Left forelimb (tissue), 1 donor: ENCODE measurements around the gene KCNJ4.
"Not testable (repeated sequence)": the region's sequence is repeated elsewhere in the genome, so short reads cannot be mapped to it uniquely, and the experiment has no call there.

ENCODE experiments used
- DNase-seq: peaks from one replicate; pipeline ENCODE4 v3.0.0-alpha.2; 2018; ENCODE audit warnings: low spot score

Gene KCNJ4

DNA sequence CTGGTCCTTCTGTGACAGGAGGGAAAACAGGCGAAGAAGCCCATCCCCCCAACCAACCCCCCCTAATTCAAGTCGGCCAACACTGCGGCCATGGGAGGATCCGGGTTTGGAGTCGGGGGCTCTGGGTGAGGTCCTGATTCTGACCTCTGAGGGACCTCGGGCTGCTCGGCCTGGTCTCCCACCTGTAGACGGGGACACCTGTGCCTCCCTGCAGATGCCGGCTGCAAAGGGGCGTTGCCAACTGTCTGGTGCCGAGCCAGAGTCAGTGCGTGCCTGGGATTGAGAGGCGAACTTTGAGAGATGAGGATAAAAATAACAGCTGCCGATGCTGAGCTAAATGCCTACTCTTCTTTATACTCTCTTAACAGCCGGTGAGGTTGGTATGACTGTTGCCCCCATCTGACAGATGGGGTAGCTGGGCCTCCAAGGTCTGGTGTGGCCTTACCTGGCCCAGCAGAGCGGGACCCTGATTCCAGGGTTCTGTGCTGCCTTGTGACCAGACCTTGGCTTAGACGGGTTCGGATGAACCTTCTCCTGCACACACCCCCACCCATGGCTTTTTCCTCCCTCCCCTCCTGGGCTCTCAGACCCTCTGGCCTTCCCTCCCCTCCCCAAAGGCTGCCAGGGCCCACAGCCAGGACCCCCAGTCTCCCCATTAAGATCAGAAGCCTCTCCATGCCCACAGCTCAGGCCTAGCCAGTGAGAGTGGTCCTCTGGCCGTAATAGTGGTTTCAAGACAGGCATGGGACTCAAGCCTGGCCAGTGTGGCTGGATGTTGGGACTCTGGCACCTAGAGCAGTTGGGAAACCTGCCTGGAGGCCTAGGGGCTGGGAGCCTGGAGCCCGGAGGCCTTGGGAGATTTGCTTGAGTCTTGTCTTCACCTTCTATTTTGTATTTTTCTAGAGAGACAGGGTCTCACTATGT lies 41.7 kb downstream of the KCNJ4 start:
- no peak for DNase-seq

DNA sequence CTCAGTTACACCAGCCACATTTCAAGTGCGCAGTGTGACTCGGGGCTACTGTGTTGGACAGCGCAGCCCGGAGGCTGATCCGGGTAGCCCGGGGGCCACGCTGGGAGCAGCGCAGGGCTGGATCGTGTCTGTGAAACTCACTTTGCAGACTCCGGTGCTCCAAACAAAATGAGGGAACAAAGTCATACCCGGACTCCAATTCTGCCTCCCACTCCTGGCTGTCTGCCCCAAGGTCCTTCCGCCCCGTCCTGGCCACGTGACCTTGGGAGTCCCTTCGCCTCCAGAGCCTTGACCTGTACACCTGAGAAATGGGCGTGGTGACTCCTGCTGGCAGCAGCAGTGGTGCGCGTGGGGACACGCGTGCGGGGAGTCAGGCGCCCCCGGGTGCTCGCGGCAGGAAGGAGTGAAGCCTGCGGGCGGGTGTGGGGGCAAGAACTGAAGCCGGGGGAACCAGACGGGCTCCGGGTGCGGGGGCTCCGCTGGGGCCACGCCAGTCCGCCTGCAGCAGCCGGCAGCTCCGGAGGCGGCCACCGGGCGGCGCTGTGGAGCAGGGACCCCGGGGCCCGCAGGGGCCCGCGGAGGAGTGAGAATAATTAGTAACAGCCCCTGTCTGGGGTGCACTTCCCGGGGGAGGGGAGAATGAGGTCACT lies 42.4 kb downstream of the KCNJ4 start:
- DNase-seq, result no peak

DNA sequence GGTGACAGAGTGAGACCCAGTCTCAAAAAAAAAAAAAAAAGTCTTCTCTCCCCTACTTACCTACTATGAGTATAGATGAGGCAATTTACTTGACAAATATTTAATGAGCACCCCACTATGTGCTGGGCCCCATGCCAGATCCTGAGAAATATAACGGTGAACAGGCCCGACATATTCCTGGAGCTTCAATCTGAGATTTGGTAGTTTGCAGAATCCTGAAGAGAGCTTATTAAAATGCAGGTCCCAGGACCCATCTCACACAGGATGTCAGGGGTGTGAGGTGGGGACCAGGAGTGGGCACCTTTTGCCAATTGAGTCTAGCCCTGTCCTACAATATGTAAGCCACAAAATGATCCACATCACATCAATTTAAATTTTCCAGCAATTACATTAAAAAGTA lies 44.0 kb downstream of the KCNJ4 start:
- no peak for DNase-seq

DNA sequence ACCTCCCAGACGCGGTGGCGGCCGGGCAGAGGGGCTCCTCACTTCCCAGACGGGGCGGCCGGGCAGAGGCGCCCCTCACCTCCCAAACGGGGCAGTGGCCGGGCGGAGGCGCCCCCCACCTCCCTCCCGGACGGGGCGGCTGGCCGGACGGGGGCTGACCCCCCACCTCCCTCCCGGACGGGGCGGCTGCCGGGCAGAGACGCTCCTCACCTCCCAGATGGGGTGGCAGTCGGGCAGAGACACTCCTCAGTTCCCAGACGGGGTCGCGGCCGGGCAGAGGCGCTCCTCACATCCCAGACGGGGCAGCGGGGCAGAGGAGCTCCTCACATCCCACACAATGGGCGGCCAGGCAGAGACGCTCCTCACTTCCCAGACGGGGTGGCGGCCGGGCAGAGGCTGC lies 45.1 kb downstream of the KCNJ4 start:
- DNase-seq, result not testable (repeated sequence)

DNA sequence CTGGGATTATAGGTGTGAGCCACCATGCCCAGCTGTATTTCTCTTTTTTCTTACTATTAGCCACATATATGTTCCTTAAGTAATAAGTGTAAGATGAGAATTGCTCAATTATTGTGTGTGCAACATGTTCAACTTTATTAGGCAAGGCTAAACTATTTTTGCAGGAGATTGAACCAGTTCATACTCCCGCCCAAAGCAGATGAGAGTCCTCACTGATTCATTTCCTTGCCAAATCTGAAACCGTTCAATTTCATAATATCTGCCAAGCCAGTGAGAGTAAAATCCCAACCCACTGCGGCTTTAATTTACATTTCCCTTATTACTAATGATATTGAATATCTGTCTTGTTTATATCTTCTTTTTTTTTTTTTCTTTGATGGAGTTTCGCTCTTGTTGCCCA lies 48.4 kb downstream of the KCNJ4 start:
- no peak for DNase-seq

DNA sequence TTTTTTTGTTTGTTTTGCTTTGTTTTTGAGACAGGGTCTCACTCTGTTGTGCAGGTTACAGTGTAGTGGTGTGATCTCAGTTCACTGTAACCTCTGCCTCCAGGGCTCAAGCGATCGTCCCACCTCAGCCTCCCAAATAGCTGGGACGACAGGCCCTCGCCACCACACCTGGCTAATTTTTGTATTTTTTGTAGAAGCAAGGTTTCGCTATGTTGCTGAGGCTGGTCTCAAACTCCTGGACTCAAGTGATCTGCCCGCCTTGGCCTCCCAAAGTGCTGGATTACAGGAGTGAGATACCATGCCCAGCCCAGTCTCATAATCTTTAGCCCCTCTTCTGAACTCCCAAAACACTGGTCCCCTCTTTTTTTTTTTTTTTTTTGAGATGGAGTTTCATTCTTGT lies 50.6 kb downstream of the KCNJ4 start:
- DNase-seq, result no peak

DNA sequence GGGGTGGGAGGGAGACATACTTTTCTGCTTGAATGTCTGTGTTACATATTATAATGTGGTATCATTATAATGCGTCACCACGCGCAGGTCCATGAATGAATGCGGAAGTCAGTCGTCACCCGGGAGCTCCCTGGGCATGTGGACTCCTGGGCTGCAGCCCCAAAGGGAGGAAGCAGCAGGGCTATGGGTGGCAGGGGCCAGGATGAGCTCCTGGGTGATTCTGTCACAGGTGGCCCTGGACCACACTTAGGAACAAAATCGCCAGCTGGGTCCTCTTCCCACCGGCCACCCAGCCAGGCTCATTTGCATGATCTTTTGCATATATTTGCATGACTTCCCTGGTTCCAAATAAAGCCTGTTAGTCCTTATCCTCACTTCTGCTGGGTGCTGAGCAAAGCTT lies 51.2 kb downstream of the KCNJ4 start:
- DNase-seq, result no peak

DNA sequence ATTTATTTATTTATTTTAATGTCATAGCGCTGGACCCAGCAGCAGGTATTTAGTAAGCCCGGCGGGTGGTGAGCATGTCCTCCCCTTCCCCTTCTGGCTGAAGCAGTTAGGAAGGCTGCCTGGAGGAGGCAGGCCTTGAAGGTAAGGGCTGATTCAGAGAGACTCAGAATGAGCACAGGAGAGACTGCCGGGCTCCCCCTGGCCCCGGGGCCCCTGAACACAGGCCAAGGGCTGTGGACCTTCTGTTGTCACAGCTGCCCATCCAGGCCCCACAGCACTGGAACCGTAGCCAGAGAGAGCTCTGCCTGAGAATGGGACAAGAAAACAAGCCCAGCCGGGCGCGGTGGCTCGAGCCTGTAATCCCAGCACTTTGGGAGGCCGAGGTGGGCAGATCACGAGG lies 52.8 kb downstream of the KCNJ4 start:
- DNase-seq, result no peak

DNA sequence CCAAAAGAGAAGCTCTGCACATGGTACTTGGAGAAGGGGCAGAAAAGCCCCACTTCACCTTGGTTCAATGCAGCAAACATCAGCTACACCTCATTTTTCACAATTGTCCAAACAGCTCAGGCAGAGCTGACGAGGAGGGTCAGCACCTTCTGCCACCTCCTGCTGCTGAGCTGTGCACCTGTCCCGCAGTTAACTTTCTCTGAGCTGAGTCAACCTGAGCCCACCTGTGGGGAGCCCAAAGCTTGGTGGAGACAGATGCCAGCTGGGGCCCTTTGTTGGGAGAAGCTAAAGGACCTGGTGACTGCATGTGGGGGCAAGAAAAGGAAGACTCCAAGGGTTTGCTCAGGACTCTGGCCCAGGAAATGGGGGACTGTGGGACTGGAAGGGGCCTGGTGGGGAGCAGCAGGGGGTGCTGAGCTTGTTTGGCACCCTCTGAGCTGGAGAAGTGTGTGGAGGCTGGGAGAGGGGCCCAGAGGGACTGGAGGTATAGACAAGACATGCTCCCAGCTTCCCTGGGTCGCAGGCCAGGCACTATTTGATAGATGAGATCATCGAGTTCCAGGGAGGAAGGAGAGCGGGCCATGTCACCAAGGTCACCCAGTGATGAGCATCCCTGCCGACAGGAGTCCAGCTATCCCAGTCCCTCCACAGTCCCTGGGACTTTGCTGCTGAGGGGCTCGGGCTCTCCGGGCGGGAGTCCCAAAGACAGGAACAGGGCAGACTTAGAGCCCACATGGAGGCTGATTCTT lies 53.5 kb downstream of the KCNJ4 start:
- DNase-seq, result no peak

DNA sequence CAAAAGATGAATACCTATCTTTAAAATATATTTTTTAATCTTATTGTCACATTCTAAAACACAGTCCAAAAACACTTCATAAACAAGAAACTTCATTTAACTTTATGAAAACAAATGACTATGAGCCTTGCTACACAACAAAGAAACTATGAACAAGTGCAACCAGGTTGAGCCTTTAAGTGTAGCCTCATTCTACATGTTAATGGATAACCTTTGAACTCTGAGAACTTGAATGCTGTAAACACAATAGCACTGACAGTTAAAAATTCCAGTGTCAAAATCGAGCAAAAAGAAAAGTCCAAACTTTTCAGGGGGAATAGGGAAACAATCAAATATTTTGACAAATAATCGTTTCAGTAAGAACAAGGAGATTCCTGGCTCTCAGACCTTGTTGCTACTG lies 54.7 kb downstream of the KCNJ4 start:
- not testable (repeated sequence) for DNase-seq

DNA sequence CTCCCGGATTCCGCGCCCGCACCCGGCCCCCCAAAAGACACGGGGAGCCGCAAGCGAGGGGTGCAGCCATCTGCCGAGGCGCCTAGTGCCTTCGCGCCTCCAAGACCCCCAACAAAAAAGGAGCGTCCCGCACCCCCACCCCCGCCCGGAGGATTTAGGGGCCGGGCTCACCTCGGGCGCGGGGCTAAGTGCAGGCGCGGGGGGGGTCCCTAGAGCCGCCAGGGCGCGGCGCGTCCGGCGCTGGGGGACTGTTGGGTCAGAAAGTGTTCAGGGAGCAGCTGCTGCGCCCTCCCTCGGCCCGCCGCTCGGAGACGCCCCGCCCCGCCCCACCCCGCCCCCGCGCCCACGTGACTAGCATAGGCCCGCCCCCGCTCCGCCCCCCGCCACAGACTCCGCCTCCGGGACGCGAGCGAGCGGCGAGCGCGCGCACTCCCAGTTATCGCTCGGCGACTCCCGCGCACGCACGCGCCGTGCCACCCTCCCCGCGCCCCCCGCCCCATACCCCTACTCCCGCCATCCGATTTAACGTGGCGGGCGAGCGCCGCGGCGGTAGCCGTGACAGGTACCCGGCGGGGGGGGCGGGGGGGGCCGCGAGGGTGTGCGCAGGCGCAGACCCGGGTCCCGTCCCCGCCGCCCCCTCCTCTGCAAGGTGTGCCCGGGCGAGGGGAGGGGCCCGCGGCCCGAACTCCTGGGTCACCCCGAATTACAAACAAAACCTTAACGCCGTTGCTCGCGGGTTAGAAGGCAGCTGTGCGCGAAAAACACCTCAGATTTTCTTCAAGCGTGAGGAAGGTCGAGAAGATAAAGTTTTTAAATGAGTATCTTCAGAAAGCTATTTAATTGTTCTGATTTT lies 56.2 kb downstream of the KCNJ4 start:
- peak; percentile 93 for DNase-seq

DNA sequence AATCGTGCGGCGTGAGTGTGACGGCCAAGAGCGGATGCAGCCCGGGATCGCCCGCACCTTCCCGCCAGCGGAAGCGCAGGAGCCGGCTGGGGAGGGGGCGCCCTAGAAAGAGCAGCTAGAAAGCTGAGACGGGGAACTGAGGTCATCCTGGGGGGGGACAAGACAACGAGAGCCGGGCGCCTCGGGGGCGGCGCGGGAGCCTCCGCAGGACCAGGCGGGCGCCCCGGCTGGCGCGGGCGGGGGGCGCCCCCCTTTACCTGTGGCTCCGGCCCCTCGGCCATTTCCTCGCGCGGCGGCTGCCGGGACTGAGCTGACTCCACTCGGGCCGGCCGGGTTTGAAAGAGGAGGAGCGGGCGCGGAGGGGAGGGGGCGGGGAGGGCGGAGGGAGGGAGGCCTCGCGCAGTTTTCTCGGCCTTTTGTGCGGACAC lies 56.8 kb downstream of the KCNJ4 start:
- DNase-seq, result peak; percentile 86

DNA sequence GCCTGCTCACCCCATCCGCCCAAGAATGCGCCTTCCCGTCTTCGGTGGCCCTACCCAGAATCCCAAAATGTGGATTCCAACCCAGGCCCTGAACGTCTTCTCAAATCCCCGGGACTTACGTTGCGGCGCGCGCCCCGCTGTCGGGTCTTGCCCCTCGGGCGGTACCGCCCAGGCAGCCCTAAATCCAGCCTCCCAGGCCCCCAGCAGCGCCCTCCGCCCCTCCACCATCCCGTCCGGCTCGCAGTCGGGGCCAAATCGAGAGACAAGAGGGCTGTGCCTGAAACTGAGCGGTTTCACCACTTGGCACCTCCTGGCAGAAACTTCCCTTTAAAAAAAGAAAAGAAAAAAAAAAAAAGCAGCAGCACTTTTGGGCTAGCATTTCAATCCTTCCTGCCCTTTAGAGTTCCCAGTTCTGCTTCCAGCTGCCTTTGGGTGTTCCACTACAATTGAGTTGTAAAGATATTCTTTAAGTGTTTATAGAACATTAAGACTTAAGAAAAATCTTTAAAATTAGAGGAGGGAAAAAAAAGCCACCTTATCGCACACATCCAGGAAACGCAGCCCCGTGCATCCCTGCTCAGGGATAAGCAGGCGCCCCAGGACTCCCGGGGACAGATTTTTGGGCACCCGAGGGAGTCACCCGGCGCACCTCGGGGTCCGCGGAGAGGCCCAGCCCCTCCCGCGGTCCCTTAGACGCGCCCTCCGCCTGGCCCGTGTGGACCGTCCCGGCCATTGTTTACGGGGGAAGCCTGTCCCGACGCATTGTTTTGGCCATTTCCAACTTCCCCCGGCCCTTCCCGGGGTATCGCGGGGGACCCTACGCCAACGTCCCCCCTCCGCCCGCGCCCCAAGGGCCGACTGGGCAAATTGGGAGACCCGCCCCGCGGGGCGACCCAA lies 57.6 kb downstream of the KCNJ4 start:
- DNase-seq, result no peak

DNA sequence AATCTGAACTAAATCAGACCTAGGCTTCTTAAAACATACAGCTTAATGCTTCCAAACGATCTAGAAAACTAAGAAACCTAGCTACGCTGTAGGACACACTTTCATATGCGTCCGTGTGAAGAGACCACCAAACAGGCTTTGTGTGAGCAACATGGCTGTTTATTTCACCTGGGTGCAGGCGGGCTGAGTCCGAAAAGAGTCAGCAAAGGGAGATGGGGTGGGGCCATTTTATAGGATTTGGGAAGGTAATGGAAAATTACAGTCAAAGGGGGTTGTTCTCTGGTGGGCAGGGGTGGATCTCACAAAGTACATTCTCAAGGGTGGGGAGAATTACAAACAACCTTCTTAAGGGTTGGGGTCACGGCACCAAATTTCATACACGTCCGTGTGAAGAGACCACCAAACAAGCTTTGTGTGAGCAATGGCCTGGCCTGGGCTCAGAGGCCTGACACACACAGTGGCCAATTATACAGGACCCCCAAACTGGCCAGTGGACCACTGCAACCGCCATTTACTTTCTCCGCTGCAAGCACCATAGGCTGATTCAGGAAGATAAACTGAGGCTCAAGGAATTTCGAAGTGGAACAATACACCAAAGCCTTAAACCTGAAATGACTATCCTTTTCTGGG lies 58.4 kb downstream of the KCNJ4 start:
- not testable (repeated sequence) for DNase-seq

DNA sequence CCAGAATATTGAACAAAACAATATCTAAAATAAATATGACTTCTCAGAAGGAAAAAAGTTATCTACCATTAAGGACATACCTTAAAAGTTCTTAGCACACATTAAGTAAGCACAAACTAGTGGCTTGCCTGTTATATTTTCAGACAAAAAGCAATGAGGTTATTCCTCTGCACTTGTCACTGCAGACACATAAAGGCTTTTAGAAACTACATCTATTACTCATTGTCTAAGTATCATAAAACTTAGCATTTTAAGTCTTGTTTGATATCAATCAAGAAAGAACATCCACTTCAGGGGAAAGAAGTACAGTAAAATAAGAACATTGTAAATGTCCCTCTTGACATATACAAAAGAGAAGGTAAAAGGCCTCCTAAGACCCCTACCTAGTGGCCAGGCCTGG lies 59.1 kb downstream of the KCNJ4 start:
- DNase-seq, result not testable (repeated sequence)

DNA sequence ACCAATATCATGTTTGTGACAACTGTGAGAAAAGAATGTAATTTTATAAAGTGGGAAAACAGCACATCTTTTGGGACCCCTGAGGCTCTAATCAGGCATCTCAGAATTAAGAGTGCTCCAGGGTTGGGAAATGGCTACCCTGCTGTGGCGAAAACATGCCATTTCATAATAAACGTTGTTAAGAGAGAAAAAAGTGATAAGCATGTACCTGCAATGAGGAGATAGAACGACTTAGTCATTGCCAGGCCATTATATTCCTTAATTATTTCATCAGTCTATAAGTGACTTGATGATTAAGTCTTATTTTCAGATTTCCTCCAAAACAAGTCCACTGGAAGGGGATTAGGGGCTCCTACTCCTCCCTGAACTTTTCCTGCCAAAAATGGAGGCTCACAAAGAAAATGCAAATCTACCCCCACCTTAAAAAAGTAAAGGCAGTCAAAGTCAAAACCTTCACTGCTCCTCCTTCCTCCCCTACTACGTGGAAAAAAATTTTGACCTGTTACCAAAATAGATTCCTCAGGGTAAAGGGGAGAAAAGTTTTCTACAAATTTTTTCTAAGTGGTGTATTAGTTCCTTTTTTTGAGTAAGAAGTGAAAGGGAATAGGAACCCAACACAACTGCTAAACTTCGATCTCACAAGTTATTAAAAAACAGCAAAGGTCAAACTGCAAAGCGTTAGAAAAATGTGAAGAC lies 59.9 kb downstream of the KCNJ4 start:
- not testable (repeated sequence) for DNase-seq

DNA sequence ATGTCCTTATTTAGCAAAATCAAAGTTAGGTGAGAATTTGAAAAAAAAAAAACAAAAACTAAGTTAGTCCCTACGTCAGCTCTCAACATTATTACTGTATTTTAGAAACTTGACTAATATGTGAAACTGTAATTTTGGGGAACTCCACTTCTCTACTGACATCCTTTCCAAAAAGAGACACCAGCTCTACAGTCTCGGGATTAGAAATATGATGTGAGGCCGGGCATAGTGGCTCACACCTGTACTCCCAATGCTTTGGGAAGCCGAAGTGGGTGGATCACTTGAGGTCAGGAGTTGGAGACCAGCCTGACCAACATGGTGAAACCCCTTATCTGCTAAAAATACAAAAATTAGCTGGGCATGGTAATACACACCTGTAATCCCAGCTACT lies 65.6 kb downstream of the KCNJ4 start:
- not testable (repeated sequence) for DNase-seq

DNA sequence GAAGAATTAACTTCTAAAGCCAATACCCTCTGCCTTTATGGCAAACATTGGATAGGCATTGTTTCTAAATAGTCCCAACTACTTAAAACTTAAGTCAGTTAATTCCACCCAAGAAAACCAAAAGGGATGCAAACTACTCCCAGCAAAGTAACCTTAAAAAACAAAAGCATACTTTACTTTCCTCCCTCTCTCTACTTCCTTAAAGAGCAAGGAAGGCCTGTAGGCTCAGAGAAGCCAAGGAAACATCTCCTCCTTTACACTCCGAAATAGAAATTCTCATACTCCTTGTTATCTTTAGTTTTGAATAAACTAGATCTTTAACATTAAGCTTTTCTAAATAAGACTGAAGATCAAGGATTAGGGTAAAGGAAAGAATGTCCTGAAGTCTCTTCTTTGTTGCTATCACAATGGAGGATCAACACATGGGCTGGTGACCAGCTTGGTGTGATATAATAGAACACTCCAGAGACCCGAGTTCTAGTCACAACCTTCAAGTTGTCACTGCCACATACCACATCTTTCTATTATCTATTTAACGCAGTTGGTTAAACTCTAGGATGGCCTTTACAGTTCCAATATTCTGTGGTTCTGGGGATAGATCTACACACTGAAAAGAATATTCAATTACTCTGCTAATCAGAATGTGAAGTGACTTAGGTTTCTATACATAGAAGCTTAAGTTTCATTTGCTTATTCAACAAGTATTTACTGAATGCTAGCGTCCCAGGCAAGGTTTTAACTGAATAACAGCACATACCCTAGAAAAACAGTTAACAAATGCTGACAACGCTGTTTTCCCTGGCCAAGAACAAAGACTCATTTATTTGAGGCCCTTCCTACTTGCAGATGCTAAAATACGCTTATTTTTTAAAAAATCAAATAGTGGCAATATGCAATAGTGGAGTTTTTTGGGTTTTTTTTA lies 66.2 kb downstream of the KCNJ4 start:
- DNase-seq, result not testable (repeated sequence)
